HG03558 (cell line): ENCODE data around the gene DBX1.
"Not testable (repeated sequence)": the region's sequence is repeated elsewhere in the genome, so short reads cannot be mapped to it uniquely, and the experiment has no call there.

Experiments
- ATAC-seq: cut with Tn5 transposase; IDR thresholded peaks from one replicate; pipeline ENCODE4 v1.9.1; 2021; ENCODE audit warnings: moderate number of reproducible peaks; ENCODE audit not compliant: unreplicated experiment; ENCODE audit errors: extremely low read depth

Gene DBX1

GRCh38 chr11:20161923-20162744 lies 1.9 kb upstream of the DBX1 start:
- no peak for ATAC-seq

- no peak for ATAC-seq
These were observed 1.1 kb upstream of the DBX1 start for GRCh38 chr11:20161230-20161918.

DNA sequence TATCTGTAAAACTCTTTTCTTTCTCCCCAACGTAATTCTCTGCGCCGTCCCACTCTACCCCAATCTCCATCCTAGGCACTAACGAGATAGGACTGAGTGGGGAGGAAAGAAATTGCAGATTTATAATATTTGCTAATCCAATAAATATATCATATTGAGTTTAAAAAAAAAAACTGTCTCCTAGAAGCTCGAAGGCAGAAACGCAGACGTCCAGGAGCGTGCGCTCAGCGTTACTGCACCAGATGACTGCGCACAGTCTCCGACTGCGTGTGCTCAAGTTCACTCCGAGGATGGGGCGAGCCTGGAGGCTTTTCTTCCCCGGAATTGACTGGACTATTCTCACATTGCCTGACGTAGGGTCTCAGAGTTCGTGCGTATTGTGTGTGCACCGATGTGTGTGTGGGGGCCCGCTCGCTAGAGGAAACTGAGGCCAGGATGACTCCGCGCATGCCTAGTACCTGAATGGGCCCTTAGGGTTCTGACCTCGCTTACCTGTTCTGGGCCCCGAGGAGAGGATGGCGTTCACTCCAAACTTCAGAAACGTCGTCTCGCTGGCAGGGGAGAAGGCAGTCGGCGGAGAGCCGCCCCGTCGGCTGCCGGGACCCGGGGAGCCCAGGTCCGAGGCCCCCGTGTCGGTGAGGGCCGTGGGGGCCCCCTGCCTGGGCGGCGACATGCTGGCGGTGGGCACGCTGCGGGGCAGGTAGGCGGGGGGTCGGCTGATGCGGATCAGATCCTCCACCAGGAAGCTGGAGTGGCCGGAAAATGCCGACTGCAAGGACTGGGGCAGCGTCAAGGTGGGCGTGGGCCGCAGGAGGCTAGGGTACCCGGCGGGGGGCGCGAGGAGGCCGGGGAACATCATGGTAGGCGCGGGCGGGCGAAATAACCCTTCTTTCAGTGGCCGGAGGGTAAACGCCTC lies 551 bp downstream of the DBX1 start:
- no peak for ATAC-seq

DNA sequence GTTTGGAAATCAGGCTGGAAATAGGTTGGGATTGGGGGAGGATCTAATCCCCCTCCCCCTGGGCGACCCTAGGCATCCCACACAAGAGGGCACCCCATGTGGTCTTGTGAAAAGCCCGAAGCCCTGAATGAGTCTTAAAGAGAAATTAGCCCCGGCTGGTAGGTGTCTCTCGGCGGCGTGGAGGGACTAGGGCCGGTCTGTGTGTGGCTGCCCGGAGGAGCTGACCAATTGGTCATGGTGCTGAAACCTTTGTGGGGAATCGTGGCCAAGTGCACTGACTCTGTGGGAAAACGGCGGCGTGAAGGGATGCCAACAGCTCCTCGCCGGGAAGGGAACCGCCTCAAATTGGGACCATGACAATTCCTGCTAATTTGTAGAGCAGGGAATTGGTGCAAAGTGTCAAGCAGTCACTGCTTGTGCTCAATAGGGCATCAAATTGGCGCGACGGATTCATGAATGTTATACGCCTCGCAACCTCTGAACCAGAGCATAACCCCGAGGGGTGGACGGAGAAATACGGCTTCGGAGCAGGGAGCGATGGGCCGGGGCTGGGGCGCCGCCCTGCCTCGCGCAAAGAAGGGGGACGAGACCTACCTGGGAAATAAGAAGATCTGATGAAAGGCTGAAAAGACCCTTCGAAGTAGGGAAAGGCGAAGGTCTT lies 1.5 kb downstream of the DBX1 start:
- no peak for ATAC-seq

- ATAC-seq = no peak
These were observed 2.5 kb downstream of the DBX1 start for GRCh38 chr11:20157728-20158127.

DNA sequence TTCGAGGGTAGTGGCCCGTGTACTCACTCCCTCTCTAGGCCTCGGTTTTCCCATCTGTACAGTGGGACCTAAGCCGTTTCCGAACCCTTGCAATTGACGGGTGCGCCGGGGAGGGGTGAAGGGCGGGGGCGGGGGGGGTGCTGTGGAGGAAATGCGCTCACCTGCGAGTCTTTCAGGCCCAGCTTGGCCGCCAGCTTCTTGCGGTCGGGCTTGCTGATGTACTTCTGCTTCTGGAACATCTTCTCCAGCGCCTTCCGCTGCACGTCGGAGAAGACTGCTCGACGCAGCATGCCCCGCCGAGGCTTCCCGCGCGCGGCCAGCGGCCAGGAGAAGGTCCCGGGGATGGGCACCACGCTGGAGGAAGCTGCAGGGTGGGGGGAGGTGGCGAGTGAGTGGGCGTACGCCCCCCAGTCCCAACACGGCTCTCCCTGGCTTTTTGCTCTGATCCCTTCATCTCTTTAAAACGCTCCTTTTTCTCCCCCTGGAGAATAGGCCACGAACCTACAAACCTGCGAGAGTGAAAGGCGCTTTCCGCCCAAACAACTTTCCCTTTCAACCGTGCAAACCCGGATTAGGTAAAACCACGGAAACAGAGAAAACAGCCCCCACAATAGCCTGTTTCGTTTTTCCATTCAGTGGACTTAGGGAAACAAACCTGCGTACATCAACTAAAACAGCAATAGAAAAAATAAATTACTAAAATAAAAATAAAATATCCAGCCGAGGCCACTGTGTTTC lies 3.2 kb downstream of the DBX1 start:
- ATAC-seq = no peak

GRCh38 chr11:20156280-20156875 lies 3.9 kb downstream of the DBX1 start:
- no peak for ATAC-seq

GRCh38 chr11:20155683-20156279 lies 4.5 kb downstream of the DBX1 start:
- no peak for ATAC-seq

GRCh38 chr11:20154381-20154780 lies 5.9 kb downstream of the DBX1 start:
- ATAC-seq = no peak

DNA sequence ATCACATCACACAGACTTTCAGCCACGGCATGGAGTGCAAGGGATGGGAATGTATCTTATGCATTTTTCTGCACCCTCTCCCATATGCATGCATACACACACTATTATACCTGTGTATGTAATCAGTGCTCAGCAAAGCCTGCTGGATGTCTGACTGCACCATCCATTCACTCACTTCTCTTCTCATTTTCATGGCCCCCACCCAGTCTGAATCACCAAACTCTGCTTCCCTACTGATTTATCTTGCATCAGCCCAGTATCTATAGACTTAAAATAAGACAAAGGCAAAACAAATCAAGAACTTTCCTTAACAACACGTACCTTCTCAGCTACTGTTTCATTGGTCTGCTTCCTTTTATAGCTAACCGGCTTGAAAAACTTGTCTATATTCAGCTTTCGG lies 21.6 kb downstream of the DBX1 start:
- no peak for ATAC-seq

DNA sequence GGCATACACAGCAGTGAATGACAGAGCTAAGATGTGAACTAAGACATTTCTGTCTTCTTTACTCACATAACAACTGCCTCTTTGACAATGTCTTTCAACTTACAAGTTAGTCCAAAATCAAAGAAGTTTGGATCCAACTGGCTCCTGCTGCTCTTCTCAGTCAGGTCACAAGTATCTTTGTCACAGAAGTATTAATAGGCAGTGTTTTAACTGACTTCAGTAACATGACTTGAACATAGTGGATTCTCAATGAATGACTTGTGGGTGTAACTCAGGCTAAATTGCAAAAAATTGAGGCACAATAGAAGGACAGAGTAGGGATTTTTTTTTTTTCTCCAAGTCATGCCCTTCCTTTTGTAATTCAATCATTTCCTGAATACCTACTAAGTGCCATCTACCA lies 22.6 kb downstream of the DBX1 start:
- no peak for ATAC-seq

DNA sequence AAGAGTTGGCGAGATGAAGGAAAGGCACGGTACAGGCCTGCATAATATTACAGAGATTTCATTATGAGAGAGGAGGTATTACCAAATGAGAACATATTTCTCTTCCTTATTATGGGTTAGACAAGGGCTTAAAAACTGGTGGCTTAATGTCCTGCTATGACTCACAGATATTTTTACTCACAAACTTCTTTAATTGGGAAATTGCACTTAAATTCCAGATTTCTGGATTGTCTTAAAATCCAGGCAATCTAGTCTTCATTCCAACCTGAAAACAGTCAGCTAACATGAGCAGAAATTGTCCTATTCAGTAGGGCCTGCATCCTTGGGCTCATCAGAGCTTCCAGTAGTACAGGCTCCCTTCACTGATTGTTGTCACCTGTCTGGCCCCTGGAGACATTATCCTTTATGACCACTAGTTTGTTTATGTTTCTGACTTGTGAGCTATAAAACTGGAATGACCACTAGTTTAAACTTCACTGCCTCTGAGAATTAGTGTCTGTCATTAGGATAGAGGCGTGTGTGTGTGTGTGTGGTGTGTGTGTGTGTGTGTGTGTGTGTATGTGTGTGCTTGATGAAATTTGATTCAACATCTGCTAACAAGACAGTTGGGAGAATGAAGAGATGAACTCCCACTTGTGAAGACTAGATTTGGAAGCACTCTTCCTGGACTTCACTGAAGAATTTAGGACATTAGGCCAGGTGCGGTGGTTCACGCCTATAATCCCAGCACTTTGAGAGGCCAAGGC lies 25.1 kb downstream of the DBX1 start:
- no peak for ATAC-seq

DNA sequence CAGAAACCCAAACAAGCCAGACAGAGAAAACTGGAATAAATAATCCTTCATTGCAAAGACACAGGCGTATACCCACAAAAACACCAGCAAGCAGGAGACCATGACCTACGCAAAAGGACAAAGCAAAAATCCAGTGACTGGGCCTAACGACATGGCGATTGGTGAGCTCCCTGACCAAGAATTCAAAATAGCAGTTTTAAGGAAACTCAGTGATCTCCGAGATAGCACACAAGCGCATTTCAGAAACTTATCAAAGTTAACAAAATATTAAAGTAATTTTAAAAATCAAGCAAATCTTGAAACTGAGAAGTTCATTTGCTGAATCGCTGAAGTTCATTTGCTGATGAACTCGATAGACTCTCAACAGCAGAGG lies 27.6 kb downstream of the DBX1 start:
- ATAC-seq = no peak

DNA sequence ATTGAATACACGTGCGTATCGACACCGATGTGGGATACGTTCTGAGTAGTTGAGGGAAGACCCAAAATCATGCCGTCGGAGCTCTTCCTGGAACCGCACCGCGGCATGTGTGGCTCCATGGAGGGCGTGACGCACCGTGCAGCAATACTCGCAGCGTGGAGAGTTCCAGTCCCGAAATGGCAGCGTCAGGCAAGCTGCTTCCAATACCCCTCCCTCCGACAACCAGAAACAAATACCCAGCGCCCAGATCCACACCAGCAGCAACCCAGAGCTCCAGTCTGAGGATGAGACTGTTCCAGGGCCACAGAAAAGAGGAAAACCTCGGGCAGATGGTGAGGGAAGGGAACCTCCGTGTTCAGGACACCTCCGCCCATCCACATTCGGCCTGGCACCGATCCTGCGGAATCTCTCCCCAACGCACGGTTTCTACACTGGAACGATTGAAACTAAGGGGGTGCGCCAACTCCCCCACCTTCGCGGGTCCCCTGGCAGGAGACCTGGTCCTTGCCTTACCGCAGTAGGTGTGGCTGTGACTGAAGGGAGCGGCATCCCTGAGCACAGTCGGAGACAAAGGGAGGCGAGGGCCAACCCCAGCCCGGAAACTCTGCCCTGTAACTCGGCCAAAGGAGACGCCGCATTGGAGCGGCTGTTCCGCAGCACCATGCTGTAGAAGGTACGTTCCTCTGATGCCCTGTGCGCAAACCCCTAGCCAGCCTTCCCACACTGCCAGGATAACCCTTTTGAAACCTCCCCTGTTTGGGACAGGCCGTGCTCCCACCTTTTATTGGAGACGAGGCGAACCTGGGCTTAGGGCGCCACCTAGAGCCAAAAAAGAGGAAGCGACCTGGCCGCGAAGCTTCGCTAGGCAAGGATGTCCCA lies 28.2 kb downstream of the DBX1 start:
- no peak for ATAC-seq

DNA sequence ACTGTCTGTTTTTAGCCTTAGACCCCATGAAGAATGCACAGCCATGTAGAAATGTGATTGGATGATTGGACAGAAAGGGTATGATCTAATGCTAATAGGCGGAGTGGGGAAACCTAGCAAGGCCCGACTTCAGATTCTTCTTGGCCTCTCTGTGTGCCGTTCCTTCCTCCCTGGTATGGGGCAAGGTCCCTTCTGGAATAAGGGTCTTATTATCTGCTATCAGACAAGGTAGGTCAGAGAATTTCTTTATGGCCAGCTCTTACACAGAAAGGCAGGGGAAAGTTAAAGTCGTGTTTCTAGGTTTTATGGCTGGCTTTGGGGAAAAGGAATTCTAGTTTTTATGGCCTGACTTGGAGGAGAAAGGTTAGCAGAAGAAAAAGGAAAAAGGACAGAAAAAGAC lies 30.6 kb downstream of the DBX1 start:
- ATAC-seq = no peak

DNA sequence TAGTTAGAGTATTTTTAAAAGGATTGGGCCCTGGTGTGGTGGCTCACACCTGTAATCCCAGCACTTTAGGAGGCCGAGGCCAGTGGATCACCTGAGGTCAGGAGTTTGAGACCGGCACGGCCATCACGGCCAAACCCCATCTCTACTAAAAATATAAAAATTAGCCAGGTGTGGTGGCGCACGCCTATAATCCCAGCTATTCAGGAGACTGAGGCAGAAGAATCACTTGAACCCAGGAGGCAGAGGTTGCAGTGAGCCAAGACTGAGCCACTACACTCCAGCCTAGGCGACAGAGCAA lies 31.8 kb downstream of the DBX1 start:
- not testable (repeated sequence) for ATAC-seq

DNA sequence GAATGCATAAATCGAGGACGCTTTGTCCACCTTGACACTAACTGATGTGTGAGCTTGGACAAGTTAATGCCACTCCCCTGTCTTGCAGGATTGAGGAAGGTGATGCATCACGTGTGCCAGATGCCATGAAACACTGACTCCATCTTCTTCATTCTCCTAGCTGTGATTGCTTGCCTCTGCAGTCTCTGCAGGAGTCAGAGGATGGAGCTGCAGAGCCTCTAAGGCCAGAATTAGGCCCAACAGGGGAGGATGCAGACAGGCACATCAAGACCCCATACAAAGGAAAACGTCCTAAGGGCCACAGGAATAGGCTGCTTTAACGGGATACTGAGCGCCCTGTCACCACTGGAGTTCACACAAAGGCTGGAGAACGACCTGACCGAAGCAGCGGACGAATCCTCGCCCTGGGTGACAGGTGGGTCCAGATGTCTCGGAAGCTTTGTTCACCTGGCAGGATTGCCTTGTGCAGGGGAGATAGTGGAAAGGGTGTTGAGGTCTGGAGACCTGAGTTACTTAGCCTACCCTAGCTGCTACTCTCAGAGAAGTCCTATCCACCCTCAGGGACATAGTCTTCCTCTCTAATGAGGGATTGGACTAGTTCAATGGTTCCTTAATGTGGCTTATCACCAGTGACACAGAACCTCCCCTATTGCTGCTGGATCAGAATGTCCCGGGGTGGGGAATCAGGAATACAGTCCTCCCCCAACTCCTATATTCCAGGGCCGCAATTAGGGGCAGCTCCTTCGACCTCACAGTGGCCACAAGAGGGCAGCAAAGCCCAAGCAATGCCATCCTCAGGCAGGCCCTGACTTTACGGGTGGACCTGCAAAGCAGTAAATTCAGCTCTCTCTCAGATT lies 32.4 kb downstream of the DBX1 start:
- no peak for ATAC-seq
